ENCODE results near the gene CR1L. TPM values are rescaled to one million over a fixed set of nuclear protein-coding genes. Genes with fewer than 3 reads are reported as not detected.
"Not testable (repeated sequence)": the region's sequence is repeated elsewhere in the genome, so short reads cannot be mapped to it uniquely, and the experiment has no call there.

Gene CR1L
- total and polyA plus RNA-seq, 2 experiments from 2014 or later, result 5.8 to 21.4 TPM

DNA sequence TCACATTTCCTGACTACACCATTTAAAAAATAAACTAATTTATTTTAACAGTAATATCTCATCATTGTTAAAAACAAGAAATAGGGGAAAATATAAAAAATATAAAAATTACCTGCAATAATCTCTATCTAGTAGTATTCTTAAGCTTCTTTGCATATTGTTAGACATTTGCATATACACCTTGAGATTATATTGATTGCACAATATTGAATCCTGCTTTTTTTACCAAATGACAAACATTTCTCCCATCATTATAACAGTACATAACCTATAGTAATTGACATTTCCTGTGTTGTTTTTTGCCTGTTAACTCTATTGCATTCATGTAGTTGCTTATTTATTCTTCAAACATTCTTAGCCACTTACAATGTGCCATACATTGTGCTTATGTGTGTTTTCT is 11.7 kb upstream of the CR1L start (continued):
- TF ChIP-seq CREB1 (CRISPR knock-in tag; IDR thresholded peaks at IDR 0.05; ENCODE audit: low read depth) (no peak), ZNF331 (CRISPR knock-in tag; IDR thresholded peaks at IDR 0.05; ENCODE audit: low read depth) (no peak), REST (IDR thresholded peaks at IDR 0.05; ENCODE audit: unreplicated experiment) (no peak), CTCF (conservative IDR thresholded peaks at IDR 0.05; ENCODE audit: low read depth in 2 of 2) (no peak), NANOG (IDR thresholded peaks at IDR 0.05; ENCODE audit: borderline replicate concordance) (no peak), ZNF114 (CRISPR knock-in tag; IDR thresholded peaks at IDR 0.05) (no peak), EZH2phosphoT487 (IDR thresholded peaks at IDR 0.05; ENCODE audit: unreplicated experiment) (no peak), EZH2 (IDR thresholded peaks at IDR 0.05; ENCODE audit: low read depth, unreplicated experiment) (no peak), POLR2AphosphoS5 (IDR thresholded peaks at IDR 0.05; ENCODE audit: low read depth) (no peak)

- H3K27me3 ChIP-seq (ENCODE audit: insufficient read depth); H3K36me3 ChIP-seq (ENCODE audit: insufficient read depth); H3K27me3 Mint-ChIP-seq (ENCODE audit: insufficient read depth, low read depth, poor library complexity); H3F3A ChIP-seq (replicated peaks; ENCODE audit: low read depth); H3K79me2 ChIP-seq (replicated peaks; ENCODE audit: insufficient read depth); H3K9me2 ChIP-seq (ENCODE audit: insufficient read depth); H4K20me1 ChIP-seq (replicated peaks; ENCODE audit: insufficient read depth); H3K9me3 Mint-ChIP-seq; H3K4me3 ChIP-seq; H2AFZ ChIP-seq; H3K36me3 Mint-ChIP-seq (ENCODE audit: low read depth): not testable (repeated sequence)
- peak; percentile 43 for DNase-seq (ENCODE audit: low spot score)
- Mint-ChIP-seq H3K4me1 (peaks cover 64% of the 10 kb centered on the region), H3K4me3 (peak overlapping the region; percentile 17; the same call in 1 of the 3 replicates), H3K27ac (peak overlapping the region; percentile 96)
- ATAC-seq, result peak; percentile 40
- Histone ChIP-seq H3K27ac (ENCODE audit: low read depth) (peak overlapping the region; percentile 99), H3K4me2 (peak overlapping the region; percentile 18; the same call in 1 of the 2 replicates), H3K4me1 (ENCODE audit: insufficient read depth) (peaks cover 44% of the 10 kb centered on the region)
- TF ChIP-seq CREB1 (CRISPR knock-in tag; IDR thresholded peaks at IDR 0.05; ENCODE audit: low read depth) (peak; percentile 62), NANOG (IDR thresholded peaks at IDR 0.05; ENCODE audit: borderline replicate concordance) (peak; percentile 88), ETS1 (IDR thresholded peaks at IDR 0.05) (0 out of 2 replicates have a peak, but pooled peaks have one; percentile 49)
These were observed 11.1 kb upstream of the CR1L start for GRCh38 chr1:207633699-207634289.

DNA sequence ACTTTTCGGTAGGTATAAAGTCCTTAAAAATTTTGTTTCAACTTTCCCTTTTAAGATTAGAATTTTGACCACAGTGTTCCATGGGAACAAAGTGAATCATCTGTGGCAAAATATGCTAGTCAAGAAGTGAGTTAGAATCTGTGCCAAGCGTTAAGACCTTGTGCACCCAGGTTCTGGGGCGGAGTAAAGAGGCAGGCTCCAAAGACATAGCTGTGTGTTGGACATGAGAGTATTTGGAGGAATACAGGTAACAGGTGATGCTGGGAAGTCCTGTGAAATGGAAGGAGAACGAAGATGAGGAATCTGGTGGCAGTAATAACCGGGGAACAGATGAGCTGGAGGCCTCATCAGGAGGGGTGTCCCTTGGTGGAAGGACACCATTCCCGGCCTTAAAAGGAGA is 10.6 kb upstream of the CR1L start:
- not testable (repeated sequence) for H3K27me3 Mint-ChIP-seq (ENCODE audit: insufficient read depth, low read depth, poor library complexity); H3K36me3 ChIP-seq (ENCODE audit: insufficient read depth); H3K9me3 Mint-ChIP-seq; H3K9me2 ChIP-seq (ENCODE audit: insufficient read depth); H3K36me3 Mint-ChIP-seq (ENCODE audit: low read depth); H2AFZ ChIP-seq; H3K4me3 ChIP-seq; H3K27me3 ChIP-seq (ENCODE audit: insufficient read depth); DNase-seq (ENCODE audit: low spot score); H4K20me1 ChIP-seq (replicated peaks; ENCODE audit: insufficient read depth); H3K79me2 ChIP-seq (replicated peaks; ENCODE audit: insufficient read depth); H3F3A ChIP-seq (replicated peaks; ENCODE audit: low read depth)
- Mint-ChIP-seq H3K4me1 (peaks cover 69% of the 10 kb centered on the region), H3K27ac (peak overlapping the region; percentile 96), H3K4me3 (peak overlapping the region; percentile 3; the same call in 2 of the 3 replicates)
- ATAC-seq, result peak; percentile 55
- Histone ChIP-seq H3K4me1 (ENCODE audit: insufficient read depth) (peaks cover 44% of the 10 kb centered on the region), H3K4me2 (0 out of 2 replicates have a peak overlapping the region, but pooled peaks have one; percentile 7), H3K27ac (ENCODE audit: low read depth) (peak overlapping the region; percentile 94)
